Vagina (tissue), 2 donors: ENCODE results near the gene CFAP99. TPM values are rescaled to one million over a fixed set of nuclear protein-coding genes. Genes with fewer than 3 reads are reported as not detected.
"Not testable (repeated sequence)": the region's sequence is repeated elsewhere in the genome, so short reads cannot be mapped to it uniquely, and the experiment has no call there.

Source experiments
- DNase-seq, 2 donors: peaks; one replicate each; pipeline ENCODE4 v3.0.0-alpha.2; 2017; ENCODE audit errors: extremely low spot score in 2 of 2
- H3K27ac ChIP-seq: fragments of 200-600 bp; sonication (generic); one replicate; pipeline ENCODE4 v1.5.1; 2019
- H3K27me3 ChIP-seq: fragments of 200-600 bp; sonication (generic); one replicate; pipeline ENCODE4 v1.5.1; 2019
- H3K36me3 ChIP-seq, 2 donors: fragments of 200-600 bp; sonication (generic); one replicate each; pipeline ENCODE4 v1.5.1; 2017 to 2019
- H3K4me1 ChIP-seq: fragments of 200-600 bp; sonication (generic); one replicate; pipeline ENCODE4 v1.5.1; 2019
- H3K4me3 ChIP-seq, 2 donors: fragments of 200-600 bp; sonication (generic); 1 replicate in 1 of 2; 2 replicates in 1 of 2; pipeline ENCODE4 v1.5.1; 2016 to 2019
- H3K9me3 ChIP-seq: fragments of 200-600 bp; sonication (generic); one replicate; pipeline ENCODE4 v1.5.1; 2019
- CTCF ChIP-seq, 3 experiments: fragments of 450-650 bp in 2 of 3; fragments of 200-600 bp in 1 of 3; sonication (generic) in 1 of 3; IDR thresholded peaks; one replicate each; pipeline ENCODE4 v1.5.1; 2017 to 2019; ENCODE audit warnings: antibody characterized with exemption in 3 of 3, mild to moderate bottlenecking in 2 of 3, moderate library complexity in 2 of 3
- POLR2A ChIP-seq, 2 donors: fragments of 450-650 bp; IDR thresholded peaks; one replicate each; pipeline ENCODE4 v1.6.1; 2017; ENCODE audit warnings: antibody characterized with exemption in 2 of 2, mild to moderate bottlenecking in 2 of 2, moderate library complexity in 2 of 2
- POLR2AphosphoS5 ChIP-seq, 2 donors: sonication (generic); formaldehyde crosslinking; IDR thresholded peaks; one replicate each; pipeline ENCODE4 v1.9.0; 2017; ENCODE audit warnings: antibody characterized with exemption in 2 of 2, mild to moderate bottlenecking in 2 of 2, low read depth in 1 of 2; ENCODE audit not compliant: insufficient read depth in 1 of 2
- intact Hi-C: fragments of 100-400 bp; cut with DNase I; formaldehyde crosslinking; loops from one replicate; pipeline ENCODE4 v1.15.1; 2023
- total RNA-seq: library from RNA; depleted of rRNA; stranded (reverse); fragments of >200 nt; gene quantifications from one replicate; pipeline ENCODE4 v1.2.3, GENCODE V29; 2016

The CFAP99 gene
- total RNA-seq, 1 donor from 2014 or later: not detected

GRCh38 chr4:2462218-2462991 is 43.6 kb downstream of the CFAP99 start:
- no peak for DNase-seq
- peaks cover 16% of the 10 kb centered on the region for H3K4me1 ChIP-seq
- H3K4me3 ChIP-seq: peak overlapping the region; percentile 40 to 55
- peak overlapping the region; percentile 37 for H3K27ac ChIP-seq
- no peak for TF ChIP-seq POLR2AphosphoS5 (IDR thresholded peaks at IDR 0.05; ENCODE audit: insufficient read depth in 1 of 2, low read depth in 1 of 2)
- peak in 2 of 3 experiments; percentile 18 to 59 for TF ChIP-seq CTCF (IDR thresholded peaks at IDR 0.05)
- no peaks in the 10 kb centered on the region for H3K36me3 ChIP-seq
- no peaks in the 10 kb centered on the region for H3K27me3 ChIP-seq
- intact Hi-C loops: no loop called here
- H3K9me3 ChIP-seq: no peaks in the 10 kb centered on the region

GRCh38 chr4:2462992-2463762 is 44.4 kb downstream of the CFAP99 start:
- no peak for TF ChIP-seq CTCF (IDR thresholded peaks at IDR 0.05)
- no peak for TF ChIP-seq POLR2AphosphoS5 (IDR thresholded peaks at IDR 0.05; ENCODE audit: insufficient read depth in 1 of 2, low read depth in 1 of 2)
- Histone ChIP-seq H3K9me3 (no peaks in the 10 kb centered on the region), H3K27me3 (no peaks in the 10 kb centered on the region), H3K27ac (peak overlapping the region; percentile 17), H3K36me3 (no peaks in the 10 kb centered on the region), H3K4me1 (peaks cover 24% of the 10 kb centered on the region), H3K4me3 (peak overlapping the region; percentile 40 to 55)
- no peak for DNase-seq
- intact Hi-C loops: no loop called here

DNA sequence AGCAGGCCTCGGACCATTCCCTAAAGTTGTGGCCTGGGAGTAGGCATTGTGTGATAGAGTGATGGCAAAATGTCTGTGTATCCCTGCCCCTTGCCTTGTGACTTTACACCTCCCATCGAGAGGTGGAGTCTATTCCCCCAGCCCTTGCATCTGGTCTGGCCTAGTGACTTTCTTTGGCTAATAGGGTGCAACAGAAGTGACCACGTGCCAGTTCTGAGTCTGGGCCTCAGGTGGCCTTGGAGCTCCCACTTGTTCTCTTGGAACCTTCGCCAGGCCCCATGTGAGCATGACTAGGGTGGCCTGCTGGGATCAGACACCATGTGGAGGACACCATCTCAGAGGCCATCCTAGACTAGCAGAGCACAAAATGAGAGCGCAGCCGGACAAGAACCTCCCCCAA is 46.3 kb downstream of the CFAP99 start:
- TF ChIP-seq CTCF (IDR thresholded peaks at IDR 0.05): no peak
- peaks cover 28% of the 10 kb centered on the region for H3K4me1 ChIP-seq
- H3K27ac ChIP-seq: no peak overlapping the region
- H3K27me3 ChIP-seq: no peaks in the 10 kb centered on the region
- no peak for DNase-seq
- no peak overlapping the region for H3K4me3 ChIP-seq
- H3K36me3 ChIP-seq: no peaks in the 10 kb centered on the region
- intact Hi-C loops: no loop called here
- no peaks in the 10 kb centered on the region for H3K9me3 ChIP-seq

GRCh38 chr4:2465544-2465943 is 46.8 kb downstream of the CFAP99 start:
- intact Hi-C loops, H3K4me3 ChIP-seq, H3K27ac ChIP-seq, DNase-seq, H3K9me3 ChIP-seq, H3K27me3 ChIP-seq, H3K36me3 ChIP-seq: not testable (repeated sequence)
- H3K4me1 ChIP-seq: peaks cover 33% of the 10 kb centered on the region

DNA sequence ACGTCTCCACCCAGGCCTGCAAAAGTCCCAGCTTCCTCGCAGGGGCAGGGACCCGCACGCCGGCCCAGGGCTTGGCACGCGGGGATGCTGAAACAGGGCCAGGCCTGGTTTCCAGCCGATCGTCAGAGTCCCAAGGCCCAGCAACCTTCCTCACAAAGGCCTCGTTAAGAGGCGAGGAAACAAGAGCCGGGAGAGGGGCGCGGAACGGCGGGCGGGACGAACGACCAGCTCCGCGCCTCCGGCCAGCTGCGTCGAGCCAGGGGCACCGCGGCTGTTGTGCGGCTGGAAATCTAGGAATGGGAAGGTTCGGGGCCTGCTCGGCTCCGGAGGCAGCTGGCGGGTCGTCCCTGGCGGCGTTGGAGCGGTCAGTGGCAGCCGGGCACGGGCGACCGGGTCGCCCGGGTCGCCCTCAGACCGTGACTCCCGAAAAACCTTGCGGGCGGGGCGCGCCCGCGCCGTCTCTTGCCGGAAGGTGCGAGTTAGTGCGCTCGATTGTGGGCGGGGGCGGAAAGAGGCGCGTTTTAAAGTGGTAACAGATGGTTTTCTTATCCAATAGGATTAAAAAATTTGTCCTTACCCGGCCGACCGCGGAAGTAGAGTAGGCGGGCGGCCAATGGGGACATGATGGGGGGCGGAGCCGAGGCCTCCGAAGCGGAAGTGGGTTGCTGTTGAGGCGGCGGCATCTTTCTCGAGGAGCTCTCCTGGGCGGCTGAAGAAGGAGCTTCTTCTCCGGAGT is 49.9 kb downstream of the CFAP99 start, which contains the start of gene RNF4:
Gene RNF4, plus strand, starts transcription at position 651 of the 736 bp plus-strand sequence. CDS start 21,388 bp downstream, outside the sequence.
- Histone ChIP-seq H3K27ac (peak within 1 kb of the TSS; percentile 86), H3K4me1 (peaks cover 34% of the 10 kb centered on the region), H3K9me3 (no peaks in the 10 kb centered on the region), H3K4me3 (peak within 1 kb of the TSS; percentile 53 to 81), H3K36me3 (peaks cover 0 to 18% of the 10 kb centered on the region in 2 donors), H3K27me3 (no peaks in the 10 kb centered on the region)
- peak in 1 of 2 donors; percentile 97 for DNase-seq
- TF ChIP-seq POLR2A (IDR thresholded peaks at IDR 0.05) (peak in 1 of 2 donors; percentile 15), CTCF (IDR thresholded peaks at IDR 0.05) (no peak), POLR2AphosphoS5 (IDR thresholded peaks at IDR 0.05; ENCODE audit: insufficient read depth in 1 of 2, low read depth in 1 of 2) (peak; percentile 86 to 94)
- intact Hi-C loops: loop anchor here (1.0 kb wide), 1 partner anchor 206 kb away; the partner anchor contains the start of gene MXD4
